HEK293 (cell line): ENCODE measurements around the gene STAB1.
A peak's percentile ranks its signal among the peaks of the same experiment; 100 is the strongest.

Experiments used
- CTCF ChIA-PET: fragments of 350-600 bp; formaldehyde crosslinking; extraction: SDS; loops from one replicate; lab custom pipeline; 2021; ENCODE audit warnings: antibody characterized with exemption; lab: Yijun Ruan, JAX
- POLR2A ChIA-PET: fragments of 300-600 bp; formaldehyde crosslinking; extraction: SDS; loops from one replicate; lab custom pipeline; 2020; ENCODE audit warnings: antibody characterized with exemption, inconsistent platforms; lab: Yijun Ruan, JAX
- H3K27ac ChIP-seq: fragments of 200-500 bp; sonication (Bioruptor generic); 2 replicates; pipeline ENCODE4 v1.5.1; 2014; ENCODE audit warnings: low read depth, low read length, control low read depth, inconsistent platforms; ENCODE audit errors: extremely low read depth
- H3K36me3 ChIP-seq, 2 experiments: fragments of 200-500 bp in 1 of 2; sonication (Bioruptor generic) in 1 of 2; 1 replicate in 1 of 2; 2 replicates in 1 of 2; pipeline ENCODE4 v1.5.1; 2014 to 2017; ENCODE audit warnings: inconsistent platforms in 2 of 2, low read length in 2 of 2; ENCODE audit not compliant: control insufficient read depth in 2 of 2, insufficient read depth in 1 of 2
- H3K4me1 ChIP-seq: fragments of 200-500 bp; sonication (Bioruptor generic); 2 replicates; pipeline ENCODE4 v1.5.1; 2014; ENCODE audit warnings: mild to moderate bottlenecking, low read length, inconsistent platforms; ENCODE audit not compliant: control insufficient read depth, insufficient read depth
- H3K4me3 ChIP-seq: 2 replicates; pipeline ENCODE4 v1.5.1; 2011; ENCODE audit warnings: low read depth, mild to moderate bottlenecking, control low read depth, low read length, moderate library complexity
- H3K9me3 ChIP-seq: fragments of 200-500 bp; sonication (Bioruptor generic); 2 replicates; pipeline ENCODE4 v1.5.1; 2014; ENCODE audit warnings: low read depth, low read length, inconsistent platforms; ENCODE audit not compliant: control insufficient read depth, insufficient read depth
- EGR2 ChIP-seq: fragments of 450-650 bp; formaldehyde crosslinking; IDR thresholded peaks from 2 replicates; pipeline ENCODE4 v1.5.1; 2016; ENCODE audit warnings: low read depth, missing biosample characterization, missing genetic modification characterization
- GLIS2 ChIP-seq: fragments of 450-650 bp; formaldehyde crosslinking; IDR thresholded peaks from 2 replicates; pipeline ENCODE4 v1.5.1; 2016; ENCODE audit warnings: missing biosample characterization, missing genetic modification characterization
- OSR2 ChIP-seq: fragments of 450-650 bp; formaldehyde crosslinking; IDR thresholded peaks from 2 replicates; pipeline ENCODE4 v1.5.1; 2016; ENCODE audit warnings: missing biosample characterization, missing genetic modification characterization
- PRDM2 ChIP-seq: fragments of 450-650 bp; formaldehyde crosslinking; IDR thresholded peaks from 2 replicates; pipeline ENCODE4 v1.5.1; 2016; ENCODE audit warnings: missing biosample characterization, missing genetic modification characterization, borderline replicate concordance
- REPIN1 ChIP-seq: fragments of 450-650 bp; formaldehyde crosslinking; IDR thresholded peaks from 2 replicates; pipeline ENCODE4 v1.5.1; 2017; ENCODE audit warnings: missing biosample characterization, missing genetic modification characterization, low read depth
- TCF7L2 ChIP-seq: IDR thresholded peaks from 2 replicates; pipeline ENCODE4 v1.6.1; 2011; ENCODE audit warnings: low read depth, mild to moderate bottlenecking, inconsistent platforms, low read length, moderate library complexity, borderline replicate concordance
- ZBTB17 ChIP-seq: fragments of 450-650 bp; formaldehyde crosslinking; IDR thresholded peaks from 2 replicates; pipeline ENCODE4 v1.5.1; 2016; ENCODE audit warnings: missing biosample characterization, missing genetic modification characterization
- ZNF133 ChIP-seq: fragments of 450-650 bp; formaldehyde crosslinking; IDR thresholded peaks from 2 replicates; pipeline ENCODE4 v1.5.1; 2016; ENCODE audit warnings: missing biosample characterization, missing genetic modification characterization
- ZNF138 ChIP-seq: fragments of 450-650 bp; formaldehyde crosslinking; IDR thresholded peaks from 2 replicates; pipeline ENCODE4 v1.5.1; 2016; ENCODE audit warnings: missing biosample characterization, missing genetic modification characterization, borderline replicate concordance
- ZNF248 ChIP-seq: fragments of 450-650 bp; formaldehyde crosslinking; IDR thresholded peaks from 2 replicates; pipeline ENCODE4 v1.5.1; 2017; ENCODE audit warnings: missing biosample characterization, missing genetic modification characterization
- ZNF391 ChIP-seq: fragments of 450-650 bp; formaldehyde crosslinking; IDR thresholded peaks from 2 replicates; pipeline ENCODE4 v1.5.1; 2016; ENCODE audit warnings: low read depth, missing biosample characterization, missing genetic modification characterization, borderline replicate concordance
- ZNF398 ChIP-seq: fragments of 450-650 bp; formaldehyde crosslinking; IDR thresholded peaks from 2 replicates; pipeline ENCODE4 v1.5.1; 2017; ENCODE audit warnings: missing biosample characterization, missing genetic modification characterization
- ZNF514 ChIP-seq: fragments of 450-650 bp; formaldehyde crosslinking; IDR thresholded peaks from 2 replicates; pipeline ENCODE4 v1.5.1; 2016; ENCODE audit warnings: missing biosample characterization, missing genetic modification characterization
- ZNF530 ChIP-seq: fragments of 450-650 bp; formaldehyde crosslinking; IDR thresholded peaks from 2 replicates; pipeline ENCODE4 v1.5.1; 2016; ENCODE audit warnings: low read depth, missing biosample characterization, missing genetic modification characterization
- ZNF558 ChIP-seq: fragments of 450-650 bp; formaldehyde crosslinking; IDR thresholded peaks from 2 replicates; pipeline ENCODE4 v1.5.1; 2016; ENCODE audit warnings: missing biosample characterization, missing genetic modification characterization
- ZNF561 ChIP-seq: fragments of 450-650 bp; IDR thresholded peaks from 2 replicates; pipeline ENCODE4 v1.5.1; 2018; ENCODE audit warnings: missing biosample characterization, missing genetic modification characterization, borderline replicate concordance
- ZNF610 ChIP-seq: fragments of 450-650 bp; formaldehyde crosslinking; IDR thresholded peaks from 2 replicates; pipeline ENCODE4 v1.5.1; 2016; ENCODE audit warnings: missing biosample characterization, missing genetic modification characterization, borderline replicate concordance
- ZNF660 ChIP-seq: fragments of 450-650 bp; IDR thresholded peaks from 2 replicates; pipeline ENCODE4 v1.5.1; 2018; ENCODE audit warnings: missing biosample characterization, mild to moderate bottlenecking, missing genetic modification characterization
- ZNF670 ChIP-seq: fragments of 450-650 bp; formaldehyde crosslinking; IDR thresholded peaks from 2 replicates; pipeline ENCODE4 v1.5.1; 2016; ENCODE audit warnings: missing biosample characterization, missing genetic modification characterization, low read depth
- ZNF707 ChIP-seq: fragments of 450-650 bp; formaldehyde crosslinking; IDR thresholded peaks from 2 replicates; pipeline ENCODE4 v1.5.1; 2016; ENCODE audit warnings: missing biosample characterization, missing genetic modification characterization
- ZNF776 ChIP-seq: fragments of 450-650 bp; formaldehyde crosslinking; IDR thresholded peaks from 2 replicates; pipeline ENCODE4 v1.5.0; 2017; ENCODE audit warnings: missing biosample characterization, missing genetic modification characterization, borderline replicate concordance
- TF ChIP-seq, protein P1 (sequence below): fragments of 450-650 bp; formaldehyde crosslinking; optimal IDR thresholded peaks from 2 replicates; pipeline ENCODE3; 2016; ENCODE audit warnings: missing biosample characterization, mild to moderate bottlenecking, missing genetic modification characterization
- TF ChIP-seq, protein P2 (sequence below): fragments of 450-650 bp; IDR thresholded peaks from 2 replicates; pipeline ENCODE4 v1.5.1; 2018; ENCODE audit warnings: missing biosample characterization, missing genetic modification characterization
- TF ChIP-seq, protein P3 (sequence below): fragments of 450-650 bp; formaldehyde crosslinking; IDR thresholded peaks from 2 replicates; pipeline ENCODE4 v1.5.1; 2016; ENCODE audit warnings: missing biosample characterization, missing genetic modification characterization

STAB1 gene

GRCh38 chr3:52446631-52447511 is 48.3 kb upstream of the STAB1 start:
- Histone ChIP-seq H3K36me3 (no peaks in the 10 kb centered on the region), H3K4me3 (no peak overlapping the region), H3K4me1 (no peaks in the 10 kb centered on the region), H3K27ac (no peak overlapping the region), H3K9me3 (no peaks in the 10 kb centered on the region)
- ChIA-PET POLR2A (interaction anchor here (0.6 kb wide), 1 partner anchor 366 kb away, joined by 3 read pairs; no protein-coding TSS in a partner anchor), CTCF (interaction anchor here (0.6 to 7.9 kb wide), 20 partner anchors 8 to 392 kb away, joined by 3 to 97 read pairs (median 4); no protein-coding TSS in a partner anchor)
- TF ChIP-seq TCF7L2 (no peak), ZNF391 (tag by site-specific recombination) (no peak), ZNF530 (tag by site-specific recombination) (no peak), ZNF133 (no peak), ZNF776 (tag by site-specific recombination) (no peak), ZNF248 (tag by site-specific recombination) (no peak), GLIS2 (peak; percentile 78), ZNF610 (tag by site-specific recombination) (no peak), ZNF561 (no peak), ZNF660 (no peak; the same call in 1 of the 2 replicates), ZNF514 (tag by site-specific recombination) (no peak), EGR2 (tag by site-specific recombination) (no peak), ZNF558 (tag by site-specific recombination) (no peak), ZNF138 (tag by site-specific recombination) (no peak), ZNF707 (no peak), ZNF398 (tag by site-specific recombination) (no peak), ZBTB17 (tag by site-specific recombination) (peak; percentile 74), OSR2 (tag by site-specific recombination) (no peak), PRDM2 (tag by site-specific recombination) (no peak), ZNF670 (no peak), REPIN1 (no peak)
- TF ChIP-seq, protein P1, sequence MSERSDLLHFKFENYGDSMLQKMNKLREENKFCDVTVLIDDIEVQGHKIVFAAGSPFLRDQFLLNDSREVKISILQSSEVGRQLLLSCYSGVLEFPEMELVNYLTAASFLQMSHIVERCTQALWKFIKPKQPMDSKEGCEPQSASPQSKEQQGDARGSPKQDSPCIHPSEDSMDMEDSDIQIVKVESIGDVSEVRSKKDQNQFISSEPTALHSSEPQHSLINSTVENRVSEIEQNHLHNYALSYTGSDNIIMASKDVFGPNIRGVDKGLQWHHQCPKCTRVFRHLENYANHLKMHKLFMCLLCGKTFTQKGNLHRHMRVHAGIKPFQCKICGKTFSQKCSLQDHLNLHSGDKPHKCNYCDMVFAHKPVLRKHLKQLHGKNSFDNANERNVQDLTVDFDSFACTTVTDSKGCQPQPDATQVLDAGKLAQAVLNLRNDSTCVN (tag by site-specific recombination): no peak
- TF ChIP-seq, protein P2, sequence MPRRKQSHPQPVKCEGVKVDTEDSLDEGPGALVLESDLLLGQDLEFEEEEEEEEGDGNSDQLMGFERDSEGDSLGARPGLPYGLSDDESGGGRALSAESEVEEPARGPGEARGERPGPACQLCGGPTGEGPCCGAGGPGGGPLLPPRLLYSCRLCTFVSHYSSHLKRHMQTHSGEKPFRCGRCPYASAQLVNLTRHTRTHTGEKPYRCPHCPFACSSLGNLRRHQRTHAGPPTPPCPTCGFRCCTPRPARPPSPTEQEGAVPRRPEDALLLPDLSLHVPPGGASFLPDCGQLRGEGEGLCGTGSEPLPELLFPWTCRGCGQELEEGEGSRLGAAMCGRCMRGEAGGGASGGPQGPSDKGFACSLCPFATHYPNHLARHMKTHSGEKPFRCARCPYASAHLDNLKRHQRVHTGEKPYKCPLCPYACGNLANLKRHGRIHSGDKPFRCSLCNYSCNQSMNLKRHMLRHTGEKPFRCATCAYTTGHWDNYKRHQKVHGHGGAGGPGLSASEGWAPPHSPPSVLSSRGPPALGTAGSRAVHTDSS (tag by site-specific recombination): no peak
- TF ChIP-seq, protein P3, sequence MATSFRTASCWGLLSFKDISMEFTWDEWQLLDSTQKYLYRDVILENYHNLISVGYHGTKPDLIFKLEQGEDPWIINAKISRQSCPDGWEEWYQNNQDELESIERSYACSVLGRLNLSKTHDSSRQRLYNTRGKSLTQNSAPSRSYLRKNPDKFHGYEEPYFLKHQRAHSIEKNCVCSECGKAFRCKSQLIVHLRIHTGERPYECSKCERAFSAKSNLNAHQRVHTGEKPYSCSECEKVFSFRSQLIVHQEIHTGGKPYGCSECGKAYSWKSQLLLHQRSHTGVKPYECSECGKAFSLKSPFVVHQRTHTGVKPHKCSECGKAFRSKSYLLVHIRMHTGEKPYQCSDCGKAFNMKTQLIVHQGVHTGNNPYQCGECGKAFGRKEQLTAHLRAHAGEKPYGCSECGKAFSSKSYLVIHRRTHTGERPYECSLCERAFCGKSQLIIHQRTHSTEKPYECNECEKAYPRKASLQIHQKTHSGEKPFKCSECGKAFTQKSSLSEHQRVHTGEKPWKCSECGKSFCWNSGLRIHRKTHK: no peak
